Measurements from ENCODE around the gene CLCN3.
A peak's percentile ranks its signal among the peaks of the same experiment; 100 is the strongest.
"Not testable (repeated sequence)": the region's sequence is repeated elsewhere in the genome, so short reads cannot be mapped to it uniquely, and the experiment has no call there.

Gene CLCN3

DNA sequence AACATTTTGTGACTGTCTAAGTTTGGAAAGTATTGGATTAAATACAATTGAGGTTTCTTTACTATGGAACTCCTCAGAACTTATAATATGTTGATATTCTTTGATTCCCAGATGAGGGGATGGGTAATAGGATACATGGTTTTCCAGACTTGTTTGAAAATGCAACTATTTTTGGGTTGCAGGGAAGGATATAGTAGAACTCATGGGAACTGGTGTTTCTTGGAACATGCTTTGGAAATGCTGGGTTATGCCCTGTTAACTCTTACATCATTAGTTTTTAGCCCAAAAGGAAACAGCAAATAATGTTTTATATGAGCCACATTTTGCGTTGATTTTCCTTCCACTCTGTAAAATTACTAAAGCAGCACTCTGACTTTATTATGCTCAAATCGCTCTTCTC lies 95.4 kb downstream of the CLCN3 start:
- DNase-seq, result no peak

GRCh38 chr4:169716677-169717076 lies 96.3 kb downstream of the CLCN3 start:
- no peak for DNase-seq

- no peak for DNase-seq
Observed at GRCh38 chr4:169720529-169720928, 100.2 kb downstream of the CLCN3 start.

GRCh38 chr4:169723207-169723965 lies 103.0 kb downstream of the CLCN3 start:
- DNase-seq, result peak in 1 of 4 experiments; percentile 3

- no peak for DNase-seq
Observed at GRCh38 chr4:169724260-169724659, 103.9 kb downstream of the CLCN3 start.

- no peak for DNase-seq
Observed at GRCh38 chr4:169727616-169728015, 107.2 kb downstream of the CLCN3 start.

GRCh38 chr4:169730564-169730963 lies 110.2 kb downstream of the CLCN3 start:
- no peak for DNase-seq

DNA sequence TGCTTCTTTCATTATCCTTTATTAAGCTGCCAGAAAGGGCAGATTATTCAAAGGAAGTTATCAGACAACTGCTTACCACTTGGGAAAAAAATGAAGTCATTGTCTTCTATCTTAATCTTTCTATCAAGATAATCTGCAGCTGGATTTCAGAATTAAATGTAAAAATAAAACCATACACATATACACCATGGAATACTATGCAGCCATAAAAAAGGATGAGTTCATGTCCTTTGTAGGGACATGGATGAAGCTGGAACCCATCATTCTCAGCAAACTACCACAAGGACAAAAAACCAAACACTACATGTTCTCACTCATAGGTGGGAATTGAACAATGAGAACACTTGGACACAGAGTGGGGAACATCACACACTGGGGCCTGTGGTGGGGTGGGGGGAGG lies 118.2 kb downstream of the CLCN3 start:
- not testable (repeated sequence) for DNase-seq

- DNase-seq, result peak in 3 of 4 experiments; percentile 8 to 22 (median 21)
Observed at GRCh38 chr4:169741569-169741968, 121.2 kb downstream of the CLCN3 start.

DNA sequence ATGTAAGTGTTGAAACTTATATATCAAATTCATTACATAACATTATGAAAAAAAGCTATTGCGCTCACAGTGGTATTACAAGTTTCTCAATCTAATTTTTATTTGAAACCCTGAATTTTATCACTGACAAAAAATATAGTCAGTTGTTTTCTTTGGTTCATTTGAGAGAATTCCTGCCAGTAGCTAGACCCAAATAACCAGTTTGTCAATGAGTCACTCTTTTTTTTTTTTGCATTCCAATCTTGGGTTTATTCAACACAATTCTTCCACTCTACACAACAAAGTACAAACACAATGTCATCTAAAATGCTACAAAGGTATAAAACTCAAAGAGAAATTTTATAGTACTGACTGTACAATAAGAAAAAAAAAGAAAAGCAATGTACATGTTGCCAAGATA lies 124.2 kb downstream of the CLCN3 start:
- DNase-seq, result no peak

DNA sequence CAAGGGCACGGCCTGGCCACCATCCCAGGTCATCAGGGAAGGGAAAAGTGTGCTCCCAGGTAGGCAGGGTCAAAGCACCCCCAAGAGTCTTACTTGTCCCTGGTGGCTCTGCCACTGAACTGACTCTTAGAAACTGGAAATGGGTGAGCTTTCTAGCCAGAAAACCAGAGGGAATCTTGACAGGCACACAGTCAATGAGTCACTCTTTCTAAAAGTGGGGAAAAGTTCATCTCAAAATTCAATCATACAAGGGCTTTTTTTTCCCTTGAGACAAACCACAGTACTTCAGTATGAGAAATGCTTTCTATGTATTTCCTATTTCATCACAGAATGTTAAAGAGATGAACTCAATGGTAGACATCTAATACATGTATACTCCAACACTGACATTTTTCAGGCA lies 124.9 kb downstream of the CLCN3 start:
- DNase-seq, result peak in 1 of 4 experiments; percentile 9

DNA sequence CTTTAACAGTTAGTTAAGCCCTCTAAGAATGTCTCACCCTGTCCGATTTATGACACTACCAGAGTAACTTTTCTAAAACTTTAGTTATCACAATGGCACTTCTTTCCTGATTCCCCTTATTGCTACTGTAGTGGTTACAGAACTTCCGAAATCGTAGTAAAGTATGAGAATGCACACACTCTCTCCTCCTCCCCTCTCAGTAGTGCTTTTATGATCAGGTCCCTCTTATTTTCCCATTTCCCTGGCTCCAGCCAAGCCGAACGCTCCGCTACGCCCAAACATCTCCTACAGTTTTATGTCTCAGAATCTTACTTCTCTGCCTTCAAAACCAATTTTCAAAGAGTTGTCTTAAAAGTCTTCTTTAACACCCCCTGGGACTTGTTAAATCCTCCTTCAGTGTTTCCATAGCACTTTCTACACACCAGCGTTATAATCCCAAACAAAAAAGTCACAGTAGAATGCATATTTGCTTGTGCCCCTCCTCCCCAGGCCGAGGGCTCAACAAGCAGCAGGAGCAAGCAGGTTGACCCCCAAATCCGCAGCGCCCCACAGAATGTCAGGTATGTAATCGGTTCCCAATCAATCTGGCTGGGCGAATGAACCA lies 136.7 kb downstream of the CLCN3 start:
- peak; percentile 2 to 30 (median 12) for DNase-seq

DNA sequence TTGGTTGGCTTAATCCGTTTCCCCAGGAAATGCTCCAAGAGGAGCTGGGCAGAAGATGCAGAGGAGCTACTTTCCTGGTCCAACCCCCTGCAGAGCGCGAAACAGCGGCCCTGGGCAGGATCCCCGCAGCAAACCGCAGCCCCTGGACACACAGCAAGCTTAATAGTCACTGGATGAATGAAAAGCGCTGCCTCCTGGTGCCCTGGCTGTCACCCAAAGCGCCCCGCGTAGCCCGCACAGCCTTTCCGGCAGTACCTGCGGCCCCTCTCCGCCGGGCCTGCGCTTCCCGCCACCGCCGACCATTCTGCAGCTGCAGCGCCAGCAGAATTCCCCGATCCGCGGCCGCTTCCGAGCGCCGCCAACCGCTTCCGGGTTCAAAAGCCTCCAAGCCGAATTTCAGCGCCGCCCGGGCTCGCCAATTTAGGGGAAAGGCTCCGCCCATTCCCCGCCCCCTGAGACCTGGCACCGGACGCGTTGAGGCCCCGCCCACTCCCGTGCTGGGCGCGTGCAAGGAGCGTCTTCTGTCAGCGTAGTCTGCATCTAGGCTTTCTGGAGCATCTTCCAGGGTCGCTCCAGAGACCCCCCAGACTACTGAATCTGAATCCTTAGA lies 137.3 kb downstream of the CLCN3 start, which contains the start of gene HPF1:
TSS of gene HPF1 (minus strand) at position 370 of the 610 bp plus-strand sequence. CDS start at position 303, 67 bp downstream.
- DNase-seq, result peak; percentile 91 to 96 (median 93)

GRCh38 chr4:169758401-169758962 lies 138.1 kb downstream of the CLCN3 start:
- DNase-seq, result no peak

- no peak for DNase-seq
Observed at GRCh38 chr4:169761846-169762245, 141.5 kb downstream of the CLCN3 start.

- DNase-seq, result no peak
Observed at GRCh38 chr4:169765835-169766234, 145.5 kb downstream of the CLCN3 start.

- DNase-seq, result no peak
Observed at GRCh38 chr4:169766741-169767140, 146.4 kb downstream of the CLCN3 start.

GRCh38 chr4:169768385-169768784 lies 148.0 kb downstream of the CLCN3 start:
- DNase-seq, result no peak

DNA sequence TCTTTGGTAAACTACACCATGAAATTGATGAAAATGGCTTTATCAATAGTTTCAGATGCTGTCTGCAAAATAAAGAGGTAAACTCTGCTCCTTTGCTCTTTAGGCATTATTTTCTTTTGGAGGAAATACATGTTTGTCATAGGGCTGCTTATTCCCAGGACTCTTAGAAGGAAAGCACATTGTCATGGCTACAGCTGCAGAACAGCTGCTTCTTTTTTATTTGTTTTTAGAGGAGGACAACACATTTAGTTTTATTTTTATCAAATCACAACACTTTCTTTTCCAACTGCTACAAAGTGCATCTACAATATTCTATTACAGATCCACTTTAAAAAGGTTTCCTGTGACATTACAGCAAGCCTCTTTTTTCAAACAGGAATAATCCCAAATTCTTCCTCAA lies 150.0 kb downstream of the CLCN3 start:
- no peak for DNase-seq

DNA sequence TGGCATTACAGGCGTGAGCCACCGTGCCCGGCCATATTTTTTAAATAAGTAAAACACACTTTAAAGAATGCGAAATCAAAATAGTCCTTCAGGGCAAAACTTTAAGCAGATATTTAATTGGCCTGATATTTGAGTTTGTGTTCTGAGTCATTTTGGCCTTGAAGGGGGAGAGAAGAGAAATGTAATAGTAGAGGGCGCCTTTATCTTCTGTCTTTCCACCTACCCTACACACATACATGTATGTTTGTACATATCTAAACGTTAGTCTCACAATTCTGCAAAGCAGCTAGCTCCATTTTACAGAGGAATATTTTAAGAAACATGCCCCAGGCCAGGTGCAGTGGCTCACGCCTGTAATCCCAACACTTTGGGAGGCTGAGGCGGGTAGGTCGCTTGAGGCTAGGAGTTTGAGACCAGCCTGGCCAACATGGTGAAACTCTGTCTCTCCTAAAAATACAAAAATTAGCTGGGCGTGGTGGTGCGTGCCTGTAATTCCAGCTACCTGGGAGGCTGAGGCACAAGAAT lies 151.2 kb downstream of the CLCN3 start:
- DNase-seq, result not testable (repeated sequence)
